ENCODE results near the gene MINPP1. TPM values are rescaled to one million over a fixed set of nuclear protein-coding genes. Genes with fewer than 3 reads are reported as not detected.

Gene MINPP1
- polyA plus RNA-seq, 6 donors from 2014 or later: 3.2 to 7.5 (median 5.6) TPM

- DNase-seq (no peak), ATAC-seq (ENCODE audit: low read depth in 2 of 2) (no peak)
- Mint-ChIP-seq H3K27ac (no peak overlapping the region), H3K36me3 (peaks cover 9% of the 10 kb centered on the region in 2 donors), H3K27me3 (peaks cover 10 to 16% (median 13%) of the 10 kb centered on the region in 3 donors), H3K4me1 (no peaks in the 10 kb centered on the region), H3K4me3 (no peak overlapping the region), H3K9me3 (peaks cover 4 to 18% (median 12%) of the 10 kb centered on the region in 7 donors)
Observed at GRCh38 chr10:87559392-87559791, 54.7 kb downstream of the MINPP1 start.

DNA sequence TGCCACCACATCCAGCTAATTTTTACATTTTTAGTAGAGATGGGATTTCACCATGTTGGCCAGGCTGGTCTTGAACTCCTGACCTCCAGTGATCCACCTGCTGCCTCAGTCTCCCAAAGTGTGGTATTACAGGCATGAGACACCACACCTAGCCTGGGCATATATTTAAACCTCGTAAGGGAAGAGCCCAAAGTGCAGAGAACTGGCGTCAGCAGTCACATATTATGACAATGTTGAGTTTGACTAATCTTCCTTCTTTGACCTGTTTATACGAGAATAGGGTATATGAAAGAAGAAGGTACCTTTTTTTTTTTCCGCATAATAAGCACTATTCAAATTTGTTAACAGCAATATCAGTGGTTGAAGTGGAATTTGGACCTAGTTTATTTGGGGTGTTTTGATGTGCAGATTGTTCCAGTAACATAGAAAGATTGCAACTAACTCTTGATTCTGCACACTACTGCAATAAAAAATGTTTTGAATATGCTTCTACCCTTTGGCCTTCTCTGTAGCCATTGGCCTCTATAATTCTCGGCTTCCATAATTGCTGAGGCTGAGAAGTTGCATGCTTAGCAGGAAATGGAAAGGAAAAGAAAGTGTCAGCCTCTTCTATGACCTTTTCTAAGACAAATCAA is 55.9 kb downstream of the MINPP1 start:
- Mint-ChIP-seq H3K27me3 (peaks cover 14 to 23% (median 15%) of the 10 kb centered on the region in 3 donors), H3K4me3 (no peak overlapping the region), H3K27ac (no peak overlapping the region), H3K9me3 (peaks cover 10 to 30% (median 23%) of the 10 kb centered on the region in 7 donors), H3K36me3 (peaks cover 10 to 21% of the 10 kb centered on the region in 2 donors), H3K4me1 (no peaks in the 10 kb centered on the region)
- DNase-seq: no peak
- ATAC-seq (ENCODE audit: low read depth in 2 of 2): no peak

DNA sequence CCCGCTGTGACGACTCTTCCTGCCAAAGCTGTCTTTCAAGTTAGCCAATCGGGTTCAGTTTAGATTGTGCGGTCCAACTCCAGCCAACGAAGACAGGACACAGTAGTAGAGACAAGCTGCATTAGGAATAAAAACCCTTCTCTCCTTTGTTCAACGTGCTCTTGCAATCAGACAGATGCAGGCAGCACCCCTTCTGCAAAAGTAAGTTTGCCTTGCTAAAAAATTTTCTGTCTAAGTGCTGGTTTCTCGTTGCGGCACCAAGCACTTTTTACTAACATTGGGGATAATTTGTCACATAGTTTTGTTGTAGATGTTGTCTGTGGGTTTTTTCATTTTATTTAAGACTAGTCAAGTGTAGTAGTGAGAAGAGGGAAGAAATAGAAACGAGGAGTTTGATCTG is 58.1 kb downstream of the MINPP1 start:
- no peak for DNase-seq
- Mint-ChIP-seq H3K4me1 (no peaks in the 10 kb centered on the region), H3K9me3 (peaks cover 18 to 47% (median 36%) of the 10 kb centered on the region in 7 donors), H3K4me3 (no peak overlapping the region), H3K27ac (no peak overlapping the region), H3K27me3 (peaks cover 20 to 29% (median 23%) of the 10 kb centered on the region in 3 donors), H3K36me3 (peaks cover 24 to 26% of the 10 kb centered on the region in 2 donors)
- no peak for ATAC-seq (ENCODE audit: low read depth in 2 of 2)

- Mint-ChIP-seq H3K27ac (peak overlapping the region in 1 of 6 donors; percentile 1), H3K9me3 (peaks cover 19 to 56% (median 36%) of the 10 kb centered on the region in 7 donors), H3K27me3 (peaks cover 25 to 40% (median 32%) of the 10 kb centered on the region in 3 donors), H3K4me3 (no peak overlapping the region), H3K4me1 (no peaks in the 10 kb centered on the region), H3K36me3 (peaks cover 24 to 26% of the 10 kb centered on the region in 2 donors)
- no peak for ATAC-seq (ENCODE audit: low read depth in 2 of 2)
- DNase-seq: no peak
Observed at GRCh38 chr10:87565010-87565409, 60.3 kb downstream of the MINPP1 start.

DNA sequence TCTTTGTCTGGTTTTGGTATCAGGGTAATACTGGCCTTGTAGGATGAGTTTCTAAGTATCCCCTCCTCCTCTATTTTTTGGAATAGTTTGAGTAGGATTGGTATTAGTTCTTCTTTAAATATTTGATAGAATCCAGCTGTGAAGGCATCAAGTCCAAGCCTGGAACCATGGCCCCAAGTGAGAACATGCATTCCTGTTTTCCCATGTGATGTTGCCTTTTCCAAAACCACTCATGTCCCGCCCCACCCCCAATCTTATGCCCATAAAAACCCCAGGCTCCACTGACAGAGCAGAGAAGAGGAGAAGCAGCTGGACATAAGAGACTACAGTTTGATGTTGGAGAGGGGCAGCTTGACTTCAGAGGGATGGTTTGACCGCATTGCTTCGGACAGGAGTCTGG is 71.2 kb downstream of the MINPP1 start:
- Mint-ChIP-seq H3K4me1 (no peaks in the 10 kb centered on the region), H3K9me3 (peaks cover 0 to 18% (median 10%) of the 10 kb centered on the region in 7 donors), H3K27me3 (peaks cover 28 to 36% (median 35%) of the 10 kb centered on the region in 3 donors), H3K27ac (no peak overlapping the region), H3K4me3 (no peak overlapping the region), H3K36me3 (no peaks in the 10 kb centered on the region)
- DNase-seq (no peak), ATAC-seq (ENCODE audit: low read depth in 2 of 2) (no peak)

DNA sequence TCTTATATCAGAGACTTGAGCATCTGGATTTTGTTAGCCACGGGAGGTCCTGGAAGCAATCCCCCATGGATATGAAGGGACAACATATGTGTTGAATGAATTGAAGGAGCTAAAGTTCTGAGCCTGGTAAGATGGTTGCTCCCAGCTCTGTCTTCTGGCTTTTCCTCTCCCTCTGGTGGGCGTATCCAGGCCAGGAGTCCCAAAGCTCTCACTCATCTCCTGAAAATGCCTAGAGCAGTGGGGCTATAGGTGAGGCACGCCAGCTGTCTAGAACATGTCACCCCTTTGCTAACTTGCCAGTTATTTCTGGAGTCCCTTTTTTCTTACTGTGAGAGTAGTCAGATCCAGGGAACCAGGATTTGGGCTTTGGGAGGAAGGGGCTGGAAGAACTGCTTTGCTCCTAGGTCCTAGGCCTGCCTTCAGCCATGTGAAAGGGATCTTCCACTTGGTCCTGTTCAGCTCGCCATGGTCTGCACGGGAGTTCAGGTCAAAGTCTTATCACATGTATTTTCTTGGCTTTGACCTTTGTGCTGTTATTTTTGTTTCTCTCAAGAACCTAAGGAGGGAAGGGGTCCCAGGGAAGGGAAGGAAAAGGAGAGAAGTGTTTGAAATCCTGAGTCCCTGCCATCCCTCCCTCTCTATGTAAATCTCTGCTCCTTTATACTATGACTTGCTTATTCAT is 73.6 kb downstream of the MINPP1 start:
- peaks cover 0 to 2% (median 0%) of the 10 kb centered on the region in 7 donors for H3K9me3 Mint-ChIP-seq
- no peak overlapping the region for H3K27ac Mint-ChIP-seq
- no peaks in the 10 kb centered on the region for H3K36me3 Mint-ChIP-seq
- no peak for DNase-seq
- H3K27me3 Mint-ChIP-seq: peaks cover 19 to 29% (median 27%) of the 10 kb centered on the region in 3 donors
- no peak overlapping the region for H3K4me3 Mint-ChIP-seq
- no peaks in the 10 kb centered on the region for H3K4me1 Mint-ChIP-seq
- ATAC-seq (ENCODE audit: low read depth in 2 of 2): no peak

- DNase-seq: no peak
- peaks cover 0 to 2% (median 0%) of the 10 kb centered on the region in 7 donors for H3K9me3 Mint-ChIP-seq
- H3K36me3 Mint-ChIP-seq: no peaks in the 10 kb centered on the region
- H3K4me1 Mint-ChIP-seq: no peaks in the 10 kb centered on the region
- H3K4me3 Mint-ChIP-seq: no peak overlapping the region
- H3K27ac Mint-ChIP-seq: no peak overlapping the region
- no peak for ATAC-seq (ENCODE audit: low read depth in 2 of 2)
- peaks cover 19 to 29% (median 27%) of the 10 kb centered on the region in 3 donors for H3K27me3 Mint-ChIP-seq
Observed at GRCh38 chr10:87578842-87579401, 74.2 kb downstream of the MINPP1 start.

DNA sequence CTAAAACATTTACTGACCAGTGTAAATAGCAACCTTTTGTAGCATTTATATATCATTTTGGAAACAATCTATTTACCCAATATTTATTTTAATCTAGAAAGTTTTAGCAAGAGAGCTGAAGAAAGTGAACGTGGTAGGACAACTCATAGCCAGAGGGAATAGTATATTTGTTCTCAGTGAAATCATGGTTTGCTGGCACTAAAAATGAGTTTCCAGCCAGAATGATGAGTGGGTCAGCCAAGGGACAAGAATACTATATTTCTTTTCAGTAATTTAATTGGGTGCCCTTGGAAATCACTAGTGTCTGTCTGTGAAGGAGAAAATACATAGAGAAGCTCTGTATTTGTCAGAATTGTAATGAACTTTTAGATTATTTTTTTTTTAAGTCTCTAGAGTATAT is 74.9 kb downstream of the MINPP1 start:
- H3K27me3 Mint-ChIP-seq: peaks cover 19 to 29% (median 27%) of the 10 kb centered on the region in 3 donors
- H3K4me3 Mint-ChIP-seq: no peak overlapping the region
- H3K27ac Mint-ChIP-seq: no peak overlapping the region
- H3K9me3 Mint-ChIP-seq: peaks cover 0 to 2% (median 0%) of the 10 kb centered on the region in 7 donors
- DNase-seq (no peak), ATAC-seq (ENCODE audit: low read depth in 2 of 2) (no peak)
- H3K36me3 Mint-ChIP-seq: no peaks in the 10 kb centered on the region
- no peaks in the 10 kb centered on the region for H3K4me1 Mint-ChIP-seq

- H3K4me1 Mint-ChIP-seq: no peaks in the 10 kb centered on the region
- no peaks in the 10 kb centered on the region for H3K36me3 Mint-ChIP-seq
- H3K27ac Mint-ChIP-seq: no peak overlapping the region
- H3K9me3 Mint-ChIP-seq: peaks cover 0 to 2% (median 0%) of the 10 kb centered on the region in 7 donors
- DNase-seq (no peak), ATAC-seq (ENCODE audit: low read depth in 2 of 2) (no peak)
- peaks cover 19 to 29% (median 27%) of the 10 kb centered on the region in 3 donors for H3K27me3 Mint-ChIP-seq
- no peak overlapping the region for H3K4me3 Mint-ChIP-seq
Observed at GRCh38 chr10:87580016-87580415, 75.3 kb downstream of the MINPP1 start.

DNA sequence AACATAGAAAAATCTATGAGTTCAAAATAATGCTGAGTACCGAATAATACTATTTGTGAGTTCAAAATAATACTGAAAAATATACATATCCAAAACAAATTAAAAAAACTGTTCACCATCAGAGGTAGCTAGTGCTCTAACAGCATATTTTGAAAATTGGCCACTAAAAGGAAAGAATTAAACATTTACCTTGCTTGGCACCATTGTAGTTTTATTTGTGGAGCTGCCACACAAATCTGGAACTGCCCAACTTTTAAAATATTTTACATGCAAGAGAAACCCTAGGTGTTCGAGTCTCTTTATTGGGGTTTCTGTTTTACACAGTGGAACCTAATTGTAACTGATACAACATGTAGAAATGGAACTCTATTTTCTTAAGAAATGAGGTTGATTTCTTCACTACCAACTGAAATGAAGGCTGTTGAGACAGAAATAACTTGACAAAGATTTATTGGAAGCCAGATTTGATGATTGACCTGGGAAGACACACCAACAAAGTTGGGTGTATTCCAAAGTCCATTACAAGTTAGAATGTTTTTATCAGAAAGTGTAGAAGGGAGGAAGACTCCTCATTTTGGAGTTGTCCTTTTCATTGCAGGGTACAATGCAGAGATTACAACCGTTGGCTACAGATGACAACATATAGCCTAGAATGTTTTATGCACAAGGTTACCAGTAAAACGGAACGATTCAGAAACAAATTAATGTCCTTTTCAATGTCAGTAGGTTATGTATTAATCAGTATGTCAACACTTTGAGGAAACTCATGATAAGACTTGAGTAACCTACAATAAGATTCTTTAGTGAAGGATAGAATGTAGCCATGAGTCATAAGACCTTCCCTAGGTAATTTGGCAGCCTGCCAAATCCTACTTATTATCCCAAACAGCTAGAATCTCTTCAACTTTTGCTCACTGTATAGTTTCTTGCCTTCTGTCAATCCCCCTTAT is 81.1 kb downstream of the MINPP1 start:
- Mint-ChIP-seq H3K27me3 (peaks cover 0 to 5% (median 0%) of the 10 kb centered on the region in 3 donors), H3K9me3 (no peaks in the 10 kb centered on the region), H3K4me1 (no peaks in the 10 kb centered on the region), H3K4me3 (peak overlapping the region in 1 of 8 donors; percentile 6), H3K27ac (no peak overlapping the region), H3K36me3 (no peaks in the 10 kb centered on the region)
- ATAC-seq (ENCODE audit: low read depth in 2 of 2) (no peak), DNase-seq (no peak)

DNA sequence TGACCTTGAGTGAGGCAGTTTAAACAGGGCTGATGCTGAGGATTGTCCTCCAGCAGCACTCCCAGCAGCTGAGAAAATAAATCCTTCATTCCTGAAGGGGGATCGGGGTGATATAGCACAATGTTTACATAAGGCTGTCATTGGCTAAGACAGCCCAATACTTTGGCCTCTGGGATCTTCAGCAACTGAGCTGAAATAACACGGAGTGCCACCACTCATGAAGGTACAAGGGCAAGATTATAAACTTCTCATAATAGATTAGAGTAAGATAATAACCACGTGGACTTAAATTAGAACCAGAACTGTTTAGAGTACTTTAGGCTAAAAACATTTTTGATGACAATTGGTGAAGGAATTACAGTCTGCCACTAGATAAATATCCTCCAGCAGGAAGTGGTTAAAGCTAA is 85.0 kb downstream of the MINPP1 start:
- no peak for ATAC-seq (ENCODE audit: low read depth in 2 of 2)

GRCh38 chr10:87590705-87591588 is 86.3 kb downstream of the MINPP1 start:
- ATAC-seq (ENCODE audit: low read depth in 2 of 2) (no peak), DNase-seq (no peak)
- H3K27me3 Mint-ChIP-seq: peaks cover 0 to 4% (median 0%) of the 10 kb centered on the region in 3 donors
- no peaks in the 10 kb centered on the region for H3K36me3 Mint-ChIP-seq
- H3K4me1 Mint-ChIP-seq: peaks cover 0 to under 1% (median 0%) of the 10 kb centered on the region in 3 donors
- no peak overlapping the region for H3K4me3 Mint-ChIP-seq
- H3K9me3 Mint-ChIP-seq: peaks cover 0 to 3% (median 0%) of the 10 kb centered on the region in 7 donors
- H3K27ac Mint-ChIP-seq: no peak overlapping the region

More for the DNA sequence above, 85.0 kb downstream of the MINPP1 start:
- Mint-ChIP-seq H3K27me3 (peaks cover 0 to 4% (median 0%) of the 10 kb centered on the region in 3 donors), H3K4me3 (no peak overlapping the region), H3K9me3 (peaks cover 0 to 3% (median 0%) of the 10 kb centered on the region in 7 donors), H3K4me1 (no peaks in the 10 kb centered on the region), H3K27ac (no peak overlapping the region), H3K36me3 (no peaks in the 10 kb centered on the region)
- DNase-seq: no peak
